OCI-M2 (cell line): ENCODE data around the gene MAP3K15.

Source experiments
- DNase-seq: peaks from one replicate; lab custom pipeline; 2025; ENCODE audit not compliant: unreplicated experiment; lab: John Stamatoyannopoulos, UW

MAP3K15 gene

DNA sequence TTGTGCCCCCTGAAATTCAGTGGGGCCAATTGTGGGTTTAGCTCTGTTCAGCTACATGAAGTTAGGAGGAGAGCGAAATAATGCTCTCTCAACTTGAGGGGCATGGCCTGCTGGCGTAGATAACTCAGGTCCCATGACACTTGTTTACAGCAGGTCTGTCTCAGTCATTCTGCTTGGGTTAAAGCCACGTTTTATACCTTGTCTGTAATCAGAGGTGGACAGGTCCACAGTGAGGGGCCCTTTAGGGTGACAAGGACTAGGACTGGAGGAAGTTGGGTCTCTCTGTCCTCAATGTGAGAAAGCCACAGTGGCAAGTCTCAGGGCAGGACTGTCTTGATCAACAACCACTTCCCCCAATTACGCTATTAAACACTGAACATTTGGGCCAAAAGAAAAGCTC, 122.6 kb downstream of the MAP3K15 start:
- DNase-seq = no peak

DNA sequence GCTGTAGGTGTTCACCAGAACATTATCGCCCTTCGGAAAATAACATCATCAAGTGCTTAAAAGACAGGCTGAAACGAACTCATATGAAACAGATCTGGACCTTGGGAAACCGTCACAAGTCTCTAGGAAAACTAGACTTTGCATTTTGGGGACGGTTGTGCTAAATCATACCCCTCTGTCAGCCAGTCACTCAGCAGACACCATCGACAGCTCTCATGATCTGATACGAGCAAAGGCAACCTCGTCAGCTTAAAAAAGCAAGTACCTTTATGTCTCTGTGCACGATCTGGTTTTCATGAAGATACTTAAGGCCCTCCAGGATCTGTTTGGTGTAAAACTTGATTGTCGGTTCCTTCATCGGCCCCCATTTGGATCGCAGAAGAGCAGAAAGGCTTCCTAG, 123.2 kb downstream of the MAP3K15 start:
- DNase-seq = no peak

DNA sequence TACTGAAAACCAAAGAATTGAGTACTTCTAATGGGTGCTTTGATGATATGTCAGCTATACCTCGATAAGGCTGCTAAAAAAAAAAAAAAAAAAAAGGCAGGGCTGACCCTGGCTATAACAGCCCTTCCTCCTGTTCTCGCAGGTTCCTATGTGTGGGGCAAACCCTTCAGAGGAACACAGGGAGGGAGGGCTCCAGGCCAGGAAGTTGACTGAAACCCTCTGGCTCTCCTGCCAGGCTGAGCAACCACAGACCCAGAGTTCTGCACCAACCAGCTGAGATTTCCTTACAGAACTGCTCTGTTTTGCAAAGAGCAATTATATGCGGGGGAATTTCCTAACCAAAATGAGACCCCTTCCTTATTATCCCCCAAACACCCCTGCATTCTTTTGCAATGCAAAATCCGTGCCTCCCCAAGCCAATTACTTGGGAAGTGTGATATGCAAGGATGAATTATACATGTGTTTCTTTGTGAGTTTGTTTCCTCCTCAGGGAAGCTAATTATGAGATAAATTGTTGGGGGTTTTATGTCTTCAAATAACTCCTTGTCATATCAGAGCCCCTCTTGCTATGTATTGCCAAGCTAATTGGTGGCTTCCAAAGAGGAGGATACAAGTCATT, 126.0 kb downstream of the MAP3K15 start:
- no peak for DNase-seq

DNA sequence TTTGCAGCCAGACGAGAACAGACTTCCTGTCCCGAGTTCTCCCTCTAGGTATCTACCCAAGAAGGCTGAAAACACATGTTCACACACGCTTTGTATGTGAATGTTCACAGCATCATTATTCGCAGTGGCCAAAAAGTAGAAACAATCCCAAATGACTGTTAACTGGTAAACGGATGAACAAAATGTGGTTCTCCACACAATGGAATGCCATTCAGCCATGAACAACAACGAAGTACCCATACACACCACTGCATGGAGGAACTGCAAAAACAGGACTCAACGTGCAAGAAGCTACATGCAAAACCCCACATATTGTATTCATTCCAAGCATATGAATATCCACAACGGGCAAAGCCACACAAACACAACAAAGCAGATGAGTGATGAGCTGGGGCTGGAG, 126.6 kb downstream of the MAP3K15 start:
- no peak for DNase-seq

DNA sequence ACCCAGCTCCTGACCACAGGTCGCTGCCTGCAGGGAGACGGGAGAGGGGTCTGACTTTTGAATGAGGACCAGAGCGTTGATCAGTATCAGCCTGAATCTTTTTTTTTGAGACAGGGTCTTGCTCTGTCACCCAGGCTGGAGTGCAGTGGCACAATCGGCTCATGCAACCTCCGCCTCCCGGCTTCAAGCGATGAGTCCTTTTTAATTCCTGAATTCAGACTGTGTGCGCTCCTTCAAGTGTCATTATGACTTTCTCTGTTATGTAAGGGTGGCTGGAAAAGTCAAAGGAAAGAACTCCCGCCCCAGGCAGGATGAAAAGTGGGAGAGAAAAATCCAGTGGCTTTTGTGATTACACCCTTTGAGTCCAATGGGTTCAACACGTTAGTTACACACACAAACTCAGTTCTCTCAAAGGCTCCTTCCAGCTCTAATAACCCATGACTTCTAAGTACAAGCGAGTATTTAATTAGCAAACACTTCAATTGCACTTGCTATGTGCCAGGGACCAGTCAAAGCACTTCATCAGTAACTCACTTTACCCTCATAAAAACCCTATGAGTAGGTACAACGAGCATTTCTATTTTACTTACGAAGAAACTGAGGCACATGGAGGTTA, 127.1 kb downstream of the MAP3K15 start:
- DNase-seq = no peak

DNA sequence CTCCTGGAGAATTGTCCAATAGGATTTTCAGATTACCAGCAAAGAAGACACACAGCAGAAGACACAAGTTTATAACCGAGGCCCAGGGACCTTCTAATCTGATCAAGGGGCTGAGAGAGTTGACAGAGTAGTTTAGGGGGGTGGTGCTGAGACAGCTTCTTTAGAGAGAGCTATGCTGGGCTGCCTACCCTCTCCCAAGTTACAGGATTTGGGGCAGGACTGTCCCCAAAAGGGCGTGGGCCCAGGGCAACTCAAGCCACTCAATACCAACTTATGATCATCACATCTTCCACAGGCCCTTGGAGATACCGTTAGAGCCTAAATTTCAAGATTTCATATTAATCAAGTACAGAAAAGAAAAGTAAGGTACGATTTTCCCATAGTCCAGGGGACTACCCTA, 128.6 kb downstream of the MAP3K15 start:
- DNase-seq = no peak

DNA sequence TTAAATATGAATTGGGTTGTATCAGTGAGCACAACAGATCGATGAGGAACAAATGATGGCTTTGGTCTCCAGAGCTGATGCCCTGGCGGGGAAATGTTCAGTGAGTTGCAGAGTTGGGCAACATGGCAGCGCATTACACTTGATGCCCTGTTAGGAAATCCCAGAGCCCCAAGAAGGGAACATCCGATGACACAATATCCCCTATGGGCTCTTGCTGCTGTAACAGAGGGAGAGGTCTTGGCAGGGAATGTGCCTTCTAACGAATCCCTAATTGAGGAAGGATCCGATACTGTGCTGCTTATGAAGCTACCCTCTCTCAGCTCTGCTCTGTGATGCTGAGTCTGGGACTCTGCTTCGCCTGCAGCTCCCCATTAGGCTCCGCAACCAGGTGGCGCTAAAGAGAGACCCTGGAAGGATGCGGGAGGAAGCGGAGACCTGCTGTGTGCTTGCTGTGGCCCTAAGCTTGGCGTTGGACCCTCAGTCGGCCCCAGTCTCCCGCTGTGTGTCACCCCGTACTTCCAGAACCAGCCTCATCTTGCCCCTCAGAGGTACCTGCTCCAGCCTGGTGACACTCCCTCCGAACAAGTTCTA, 132.7 kb downstream of the MAP3K15 start:
- DNase-seq = no peak

DNA sequence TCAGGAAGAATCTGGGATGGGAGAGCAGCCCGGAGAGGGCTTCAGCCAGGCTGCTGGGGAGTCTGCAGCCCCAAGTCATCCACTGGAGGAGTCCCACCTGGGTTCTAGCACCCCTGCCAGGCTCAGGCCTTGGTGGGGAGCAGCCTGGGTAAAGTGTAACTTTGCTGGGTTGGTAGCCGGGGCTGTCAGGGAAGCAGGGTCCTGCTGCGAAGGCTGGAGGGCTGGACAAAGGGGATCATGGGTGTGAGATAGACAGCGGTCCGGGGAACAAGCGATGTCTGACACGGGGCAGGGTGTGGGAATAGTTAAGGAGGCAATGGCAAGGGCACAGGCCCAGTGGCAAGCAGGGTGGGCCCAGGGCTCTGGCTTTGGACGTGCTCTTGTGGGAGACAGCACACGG, 134.0 kb downstream of the MAP3K15 start:
- no peak for DNase-seq

DNA sequence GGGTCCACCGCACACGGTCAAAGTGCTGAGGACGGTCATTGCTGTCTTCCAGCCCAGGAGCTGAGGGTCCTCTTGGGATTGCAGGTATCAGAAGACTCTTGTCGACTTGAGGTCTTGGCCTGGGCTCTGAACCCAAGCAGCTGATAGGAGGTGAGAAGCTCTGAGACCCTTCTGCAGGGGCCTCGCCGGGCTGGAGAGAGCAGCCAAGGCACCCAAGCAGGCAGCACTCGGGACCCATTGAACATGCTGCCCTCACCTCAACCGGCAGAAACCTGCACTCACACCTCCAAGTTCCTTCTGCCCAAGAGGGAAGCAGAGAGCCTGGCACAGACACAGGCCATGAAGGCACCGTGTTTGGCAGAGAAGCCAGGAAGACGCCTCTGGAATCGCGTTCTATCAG, 137.5 kb downstream of the MAP3K15 start:
- DNase-seq = no peak

DNA sequence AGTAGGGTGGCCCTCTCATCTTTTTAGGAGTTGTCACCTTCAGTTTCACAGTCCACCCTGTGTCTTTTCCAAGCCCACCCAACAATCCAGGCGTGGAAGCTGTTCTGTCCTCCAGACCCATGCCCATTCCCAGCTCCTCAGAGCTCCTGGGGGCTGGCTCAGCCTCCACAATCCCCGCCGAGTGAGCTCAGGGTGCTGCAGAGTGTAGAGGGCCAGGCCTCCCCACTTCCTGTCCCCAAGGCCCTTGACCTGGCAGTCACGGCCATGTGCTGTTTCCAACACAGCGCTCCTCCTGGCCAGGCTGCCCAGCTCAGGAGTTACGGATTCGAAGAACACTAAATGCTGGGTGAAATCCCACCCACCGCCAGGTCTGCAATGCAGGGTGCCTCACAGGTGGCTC, 139.8 kb downstream of the MAP3K15 start:
- DNase-seq = no peak

DNA sequence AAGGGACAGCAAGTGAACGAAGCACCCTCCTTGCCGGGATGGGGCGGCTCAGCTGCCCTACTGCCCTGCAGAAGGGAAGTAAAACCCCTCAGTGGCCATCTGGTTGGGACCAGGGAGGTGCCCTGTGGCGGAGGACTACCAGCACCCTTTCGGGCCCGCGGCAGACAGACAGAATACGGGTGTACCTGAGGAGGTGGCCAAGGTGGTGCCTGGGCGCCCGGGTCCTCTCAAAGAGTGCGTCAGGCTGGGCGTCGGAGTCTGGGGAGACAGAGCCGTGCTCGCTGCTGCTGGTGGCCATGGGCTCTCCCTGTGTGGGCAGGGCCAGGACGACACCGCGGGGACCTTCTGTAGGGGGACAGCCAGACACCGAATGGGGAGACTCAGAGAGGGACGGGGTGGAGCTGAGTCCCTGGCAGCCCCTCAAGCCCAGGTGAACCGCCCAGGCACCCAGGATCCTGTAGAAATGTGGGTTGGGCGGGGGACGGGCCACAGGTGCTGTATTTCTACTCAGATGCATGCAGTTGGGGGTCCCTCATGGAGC, 141.9 kb downstream of the MAP3K15 start:
- no peak for DNase-seq

DNA sequence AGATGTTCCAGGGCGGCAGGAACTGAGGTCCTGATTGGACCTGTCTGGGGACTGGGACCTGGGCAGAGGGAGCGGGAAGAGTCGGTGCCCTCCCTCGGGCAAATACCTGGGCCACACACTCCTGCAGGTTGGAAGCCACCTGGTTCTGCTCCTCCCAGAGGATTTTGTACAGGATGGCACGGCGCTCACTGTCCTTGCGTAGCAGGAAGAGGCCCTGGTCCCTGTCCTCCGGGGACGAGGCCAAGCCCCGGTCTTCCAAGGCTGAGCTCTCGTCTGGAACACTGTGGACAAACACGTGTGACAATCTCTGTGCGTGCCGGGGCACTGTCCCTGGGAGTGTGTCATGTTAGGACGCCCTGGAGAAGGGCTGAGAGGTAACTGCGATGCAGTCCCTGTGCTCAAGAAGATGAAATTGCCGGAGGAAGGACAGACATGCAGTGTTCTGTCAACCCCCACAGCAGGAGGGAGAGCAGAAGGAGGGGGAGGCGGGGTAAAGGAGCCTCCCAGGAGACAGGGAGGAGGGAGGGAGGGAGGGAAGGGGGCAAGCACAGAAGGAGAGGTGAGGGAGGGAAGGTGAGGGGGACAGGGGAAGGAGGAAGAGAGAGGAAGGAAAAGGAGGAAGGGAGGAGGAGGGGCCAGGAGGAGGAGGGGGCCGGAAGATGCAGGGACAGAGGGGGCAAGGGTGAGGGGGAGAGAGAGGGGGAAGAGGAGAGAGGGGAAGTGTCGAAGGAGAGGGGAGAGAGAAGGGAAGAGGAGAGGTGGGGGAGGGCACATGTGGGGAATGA, 142.6 kb downstream of the MAP3K15 start:
- DNase-seq = no peak

DNA sequence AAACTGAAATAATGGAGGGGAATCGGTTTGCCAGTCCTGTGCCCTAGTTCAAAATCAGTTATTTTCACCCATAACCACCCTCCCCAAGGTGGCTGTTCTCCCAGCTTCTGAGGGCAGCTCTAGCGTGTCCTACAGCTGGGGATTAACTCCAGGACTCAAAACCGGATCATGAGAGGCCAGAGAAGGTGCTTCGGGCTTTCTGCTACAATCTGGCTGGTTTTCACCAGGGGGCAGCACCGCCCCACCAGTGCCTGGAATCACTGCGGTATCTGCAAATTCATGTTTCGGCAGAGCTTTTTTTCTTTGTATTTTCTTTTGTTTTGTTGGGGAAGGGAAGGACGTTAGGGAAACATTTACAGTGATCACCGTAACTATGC, 143.2 kb downstream of the MAP3K15 start:
- no peak for DNase-seq

DNA sequence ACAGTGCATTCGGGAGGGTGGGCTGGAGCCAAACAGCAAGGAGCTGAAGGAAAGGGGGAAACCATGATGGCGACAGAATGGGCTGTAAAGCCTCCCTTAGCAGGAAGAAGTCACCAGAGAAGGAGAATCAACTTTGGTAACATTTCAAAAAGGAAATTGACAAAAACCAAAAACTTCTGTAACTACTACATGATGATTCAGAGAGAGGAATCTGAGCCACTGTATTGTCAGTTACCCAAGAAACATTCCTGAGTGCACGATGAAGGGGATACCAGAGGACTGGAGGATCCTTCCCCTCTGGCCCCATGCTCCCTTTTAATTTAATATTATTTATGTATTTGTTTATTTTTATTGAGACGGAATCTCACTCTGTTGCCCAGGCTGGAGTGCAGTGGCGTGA, 145.2 kb downstream of the MAP3K15 start:
- no peak for DNase-seq

DNA sequence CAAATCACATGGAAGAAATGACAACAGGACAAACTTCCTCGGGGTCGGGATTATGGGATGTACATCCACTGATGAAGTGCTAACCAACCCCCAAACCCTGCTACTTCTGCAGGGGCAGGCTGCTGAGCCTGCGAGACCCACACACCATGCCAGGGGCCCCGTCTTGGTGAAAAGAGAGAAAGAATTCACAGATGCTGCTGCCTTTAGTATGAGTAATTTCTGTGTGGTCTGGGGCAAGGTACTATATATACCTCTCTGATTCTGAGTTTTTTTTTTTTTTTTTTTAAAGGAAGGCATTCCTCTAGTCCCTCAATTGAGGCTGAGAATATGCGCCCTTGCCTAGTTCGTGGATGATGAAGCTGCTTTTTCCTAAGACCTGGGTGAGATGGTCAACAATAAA, 146.7 kb downstream of the MAP3K15 start:
- DNase-seq = no peak

DNA sequence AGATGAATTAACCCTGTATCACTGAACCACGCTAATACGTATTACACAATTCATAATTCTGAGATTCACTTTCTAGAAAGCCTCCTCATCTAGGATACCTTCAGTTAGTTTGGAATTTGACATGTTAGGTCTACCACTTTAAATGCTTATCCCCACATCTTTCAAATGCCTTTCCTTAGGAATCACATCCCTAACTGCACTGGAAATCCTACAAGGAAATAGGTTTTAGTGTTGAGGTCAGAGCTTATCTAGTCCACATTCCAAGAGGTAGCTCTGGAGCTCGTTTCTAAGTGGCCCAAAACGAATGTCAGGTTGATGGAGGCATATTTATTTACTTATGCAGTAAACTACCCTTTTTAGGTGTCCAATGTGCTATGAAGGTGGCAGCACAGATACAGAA, 153.6 kb downstream of the MAP3K15 start:
- DNase-seq = no peak

DNA sequence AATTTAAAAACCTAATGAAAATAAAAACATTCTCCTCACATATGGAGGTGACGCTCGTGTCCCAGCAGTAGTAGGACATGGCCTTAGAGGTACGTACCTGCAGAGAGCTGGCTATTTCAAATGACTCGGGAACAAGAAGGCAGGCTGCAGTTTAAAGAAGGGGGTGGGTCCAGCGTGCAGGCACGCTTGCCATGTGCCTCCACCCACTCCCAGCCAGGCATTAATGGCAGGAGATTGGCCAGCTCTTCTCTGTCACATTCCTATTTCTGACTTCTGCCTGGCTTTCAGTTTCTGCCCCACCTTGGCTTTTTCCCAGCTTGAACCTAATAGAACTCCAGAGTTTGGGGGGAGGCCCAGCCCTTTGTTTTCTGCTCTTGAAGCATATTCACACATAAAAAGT, 154.4 kb downstream of the MAP3K15 start:
- no peak for DNase-seq

DNA sequence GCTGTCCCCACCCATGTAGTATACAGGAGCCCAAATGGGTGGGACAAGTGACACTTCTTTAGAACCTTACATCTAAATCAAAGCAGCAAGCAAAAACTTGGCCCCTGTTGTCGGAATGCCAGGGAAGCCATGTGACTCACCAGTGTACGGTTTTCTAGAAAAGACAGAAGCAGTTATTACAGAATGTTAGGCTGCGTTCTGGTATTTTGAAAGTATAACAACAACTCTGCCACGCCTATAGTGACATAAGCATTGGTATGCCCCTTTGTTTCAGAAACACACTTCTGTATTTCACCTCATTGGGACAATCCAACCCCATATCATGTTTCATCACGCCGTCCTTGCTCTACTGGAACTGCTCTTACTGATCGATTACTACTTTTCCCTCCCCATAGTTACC, 156.8 kb downstream of the MAP3K15 start:
- DNase-seq = no peak

DNA sequence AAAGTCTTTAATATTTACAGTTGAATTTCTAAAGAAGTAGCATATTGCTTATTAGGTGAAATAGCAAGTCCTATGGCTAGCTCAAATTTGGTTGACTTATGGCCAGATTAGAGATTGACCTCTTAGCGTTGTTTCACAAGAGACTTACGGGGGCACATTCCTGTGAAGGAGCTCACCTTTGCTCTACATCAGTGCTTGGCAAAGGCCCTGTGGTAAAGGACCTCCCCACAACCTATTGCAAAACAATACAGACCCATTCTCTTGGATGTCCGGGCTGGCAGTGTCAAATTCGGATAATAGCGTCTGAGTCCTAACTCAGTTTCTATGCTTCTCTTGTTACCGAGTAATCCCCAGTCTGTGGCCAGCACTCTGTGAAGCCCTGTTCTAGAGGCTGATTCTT, 160.7 kb downstream of the MAP3K15 start:
- DNase-seq = no peak

DNA sequence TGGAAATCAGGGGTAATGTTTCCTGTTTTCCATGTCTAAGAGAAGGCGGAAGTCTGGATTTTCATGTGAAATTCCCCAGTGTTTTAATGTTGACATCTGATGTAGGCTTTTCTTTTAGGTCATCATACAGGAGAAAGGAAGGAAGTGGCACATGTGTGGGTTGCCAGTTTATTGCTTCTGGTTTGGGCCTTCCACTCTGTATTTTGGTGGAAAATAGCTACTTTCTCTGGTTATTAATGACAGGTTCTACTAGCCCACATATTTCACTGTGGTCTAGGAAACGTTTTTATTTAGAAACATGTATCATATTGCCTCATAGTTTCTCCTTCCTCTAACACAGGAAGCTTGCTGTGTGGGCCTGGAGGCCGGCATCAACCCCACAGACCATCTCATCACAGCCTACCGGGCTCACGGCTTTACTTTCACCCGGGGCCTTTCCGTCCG, 164.3 kb downstream of the MAP3K15 start:
- no peak for DNase-seq

DNA sequence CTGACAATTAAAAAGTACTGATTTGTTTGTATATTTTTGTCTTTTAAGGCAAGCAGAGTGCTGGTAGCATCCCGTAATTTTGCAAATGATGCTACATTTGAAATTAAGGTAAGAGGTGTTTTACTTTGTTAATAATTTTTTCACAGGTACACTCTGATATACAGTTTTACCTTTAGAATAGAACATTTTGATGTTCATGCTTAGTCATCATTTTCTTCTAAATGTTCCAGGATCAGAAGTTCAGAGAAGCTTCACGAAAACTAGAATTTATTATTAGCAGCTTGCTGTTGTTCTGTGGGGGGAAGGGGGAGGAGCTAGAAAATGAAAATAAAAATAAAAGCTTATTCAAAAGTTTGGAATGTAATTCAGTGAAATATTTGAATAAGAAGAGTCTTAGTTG, 166.0 kb downstream of the MAP3K15 start:
- DNase-seq = no peak

DNA sequence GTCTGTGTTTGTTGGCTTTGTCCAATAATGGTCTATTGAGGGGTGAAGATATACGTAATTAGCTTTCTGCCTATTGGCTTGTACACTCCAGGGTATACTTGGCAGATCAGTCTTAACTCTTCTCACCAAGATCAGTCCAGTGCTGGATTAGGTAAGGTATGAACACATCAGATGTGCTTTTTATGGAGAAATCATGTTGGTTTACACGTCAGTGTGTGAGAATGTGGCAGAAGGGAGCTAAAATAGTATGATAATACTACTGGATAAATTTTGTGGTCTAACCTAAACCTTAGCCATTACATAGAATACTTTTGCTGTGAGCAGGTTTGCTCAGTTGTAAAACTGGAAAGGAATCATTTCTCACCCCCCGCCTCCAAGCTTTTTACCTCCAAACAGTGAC, 167.4 kb downstream of the MAP3K15 start:
- no peak for DNase-seq
